HepG2 (cell line): Measurements from ENCODE around the gene EGR1. TPM values are rescaled to one million over a fixed set of nuclear protein-coding genes. Genes with fewer than 3 reads are reported as not detected.

Source experiments
- ATF7 ChIP-seq, 2 experiments: fragments of 450-650 bp in 1 of 2; sonication (generic) in 1 of 2; formaldehyde crosslinking in 1 of 2; IDR thresholded peaks; 2 replicates each; pipeline versions ENCODE4 v1.4.0 to v1.6.1; 2016 to 2020; ENCODE audit warnings: antibody characterized with exemption in 1 of 2, mild to moderate bottlenecking in 1 of 2, missing genetic modification reagents in 1 of 2
- DPF2 ChIP-seq: sonication (generic); formaldehyde crosslinking; IDR thresholded peaks from 2 replicates; pipeline ENCODE4 v1.4.0; 2020; ENCODE audit warnings: mild to moderate bottlenecking, low read depth, missing genetic modification reagents, borderline replicate concordance
- HIVEP1 ChIP-seq: sonication (generic); formaldehyde crosslinking; IDR thresholded peaks from 2 replicates; pipeline ENCODE4 v1.4.0; 2020; ENCODE audit warnings: mild to moderate bottlenecking, missing genetic modification reagents
- NR1H2 ChIP-seq: sonication (generic); formaldehyde crosslinking; IDR thresholded peaks from 2 replicates; pipeline ENCODE4 v1.8.1; 2022; ENCODE audit warnings: low read depth, missing genetic modification reagents, borderline replicate concordance
- PATZ1 ChIP-seq: sonication (generic); formaldehyde crosslinking; IDR thresholded peaks from 2 replicates; pipeline ENCODE4 v1.4.0; 2020; ENCODE audit warnings: missing genetic modification reagents
- POLR2A ChIP-seq, 2 experiments: IDR thresholded peaks; 2 replicates each; pipeline ENCODE4 v1.6.1; 2011; ENCODE audit warnings: low read depth in 2 of 2, low read length in 2 of 2, mild to moderate bottlenecking in 1 of 2, moderate library complexity in 1 of 2; ENCODE audit not compliant: insufficient read depth in 1 of 2
- SETDB1 ChIP-seq: sonication (generic); formaldehyde crosslinking; IDR thresholded peaks from 2 replicates; pipeline ENCODE4 v1.5.1; 2020; ENCODE audit warnings: missing genetic modification reagents, mild to moderate bottlenecking, borderline replicate concordance
- SMYD3 ChIP-seq: sonication (generic); formaldehyde crosslinking; IDR thresholded peaks from 2 replicates; pipeline ENCODE4 v1.8.1; 2023; ENCODE audit warnings: mild to moderate bottlenecking, missing genetic modification reagents
- YY1 ChIP-seq: IDR thresholded peaks from 2 replicates; pipeline ENCODE4 v1.6.1; 2011; ENCODE audit warnings: low read length, low read depth, moderate library complexity, mild to moderate bottlenecking; ENCODE audit not compliant: insufficient read depth, insufficient replicate concordance
- ZBTB4 ChIP-seq: sonication (generic); formaldehyde crosslinking; IDR thresholded peaks from 2 replicates; pipeline ENCODE4 v1.4.0; 2020; ENCODE audit warnings: missing genetic modification reagents, mild to moderate bottlenecking, borderline replicate concordance
- ZFX ChIP-seq: sonication (generic); formaldehyde crosslinking; IDR thresholded peaks from 2 replicates; pipeline ENCODE4 v1.4.0; 2020; ENCODE audit warnings: mild to moderate bottlenecking, low read depth, missing genetic modification reagents, moderate library complexity
- ZNF33A ChIP-seq: sonication (generic); formaldehyde crosslinking; IDR thresholded peaks from 2 replicates; pipeline ENCODE4 v1.5.1; 2020; ENCODE audit warnings: missing genetic modification reagents, mild to moderate bottlenecking, moderate library complexity, borderline replicate concordance
- ZNF451 ChIP-seq: sonication (generic); formaldehyde crosslinking; IDR thresholded peaks from 2 replicates; pipeline ENCODE4 v1.5.0; 2020; ENCODE audit warnings: mild to moderate bottlenecking, missing genetic modification reagents
- ZNF577 ChIP-seq: sonication (generic); formaldehyde crosslinking; IDR thresholded peaks from 2 replicates; pipeline ENCODE4 v1.4.0; 2020; ENCODE audit warnings: mild to moderate bottlenecking, low read depth, missing genetic modification reagents, borderline replicate concordance
- ZNF598 ChIP-seq: sonication (generic); formaldehyde crosslinking; IDR thresholded peaks from 2 replicates; pipeline ENCODE4 v1.5.1; 2020; ENCODE audit warnings: mild to moderate bottlenecking, missing genetic modification reagents, borderline replicate concordance
- ZNF792 ChIP-seq: IDR thresholded peaks from 2 replicates; pipeline ENCODE4 v1.6.1; 2016
- polyA plus RNA-seq, 8 experiments: library from polyadenylated mRNA; depleted of rRNA in 3 of 8; stranded (reverse) in 7 of 8; unstranded in 1 of 8; fragments of >200 nt; fragmentation: Illumina TruSeq in 4 of 8; extraction: Trizol in 4 of 8; gene quantifications; 2 replicates each; pipeline versions ENCODE4 v1.2.1 to v1.2.3, GENCODE V29; 2011 to 2016; ENCODE audit warnings: low read depth in 4 of 8, missing spikeins in 1 of 8, mixed read lengths in 1 of 8; ENCODE audit not compliant: insufficient read depth in 1 of 8
- total RNA-seq, 5 experiments: library from RNA; depleted of rRNA; stranded (reverse); fragments of >200 nt; fragmentation: Illumina TruSeq; extraction: Trizol; gene quantifications; 2 replicates each; pipeline ENCODE4 v1.2.3, GENCODE V29; 2016; ENCODE audit warnings: low read depth in 1 of 5
- TF ChIP-seq, protein P1 (sequence below): sonication (generic); formaldehyde crosslinking; IDR thresholded peaks from 2 replicates; pipeline ENCODE4 v1.4.0; 2020; ENCODE audit warnings: missing genetic modification reagents, low read depth, mild to moderate bottlenecking, borderline replicate concordance
- TF ChIP-seq, protein P2 (sequence below): sonication (generic); formaldehyde crosslinking; IDR thresholded peaks from 2 replicates; pipeline ENCODE4 v1.5.0; 2020; ENCODE audit warnings: missing genetic modification reagents

EGR1 gene
- total and polyA plus RNA-seq, 2 of the 13 experiments (the other 11 are each of a cell fraction or from before 2014, with no cell fraction given) = 4.1 to 4.5 TPM

GRCh38 chr5:138491669-138492559, 26.6 kb downstream of the EGR1 start (continued):
- TF ChIP-seq ZBTB4 (CRISPR knock-in tag) (no peak), ZNF451 (CRISPR knock-in tag) (0 out of 2 replicates have a peak, but pooled peaks have one; percentile 31), NR1H2 (no peak), YY1 (peak; percentile 59), SMYD3 (CRISPR knock-in tag) (0 out of 2 replicates have a peak, but pooled peaks have one; percentile 30), ZNF598 (CRISPR knock-in tag) (0 out of 2 replicates have a peak, but pooled peaks have one; percentile 28), ZNF577 (no peak), PATZ1 (CRISPR knock-in tag) (peak; percentile 63; the same call in 1 of the 2 replicates), DPF2 (no peak), POLR2A (IDR thresholded peaks at IDR 0.05; ENCODE audit: insufficient read depth in 1 of 2, low read depth in 2 of 2, low read length in 2 of 2) (peak in 1 of 2 experiments; percentile 72; a peak in 3 of 4 replicates), ZNF792 (no peak), ATF7 (IDR thresholded peaks at IDR 0.05) (no peak), ATF7 (CRISPR knock-in tag; IDR thresholded peaks at IDR 0.05) (no peak), SETDB1 (CRISPR knock-in tag) (no peak), ZNF33A (CRISPR knock-in tag) (no peak), ZFX (CRISPR knock-in tag) (peak; percentile 69), HIVEP1 (CRISPR knock-in tag) (peak; percentile 7; the same call in 1 of the 2 replicates)
- TF ChIP-seq, protein P1, sequence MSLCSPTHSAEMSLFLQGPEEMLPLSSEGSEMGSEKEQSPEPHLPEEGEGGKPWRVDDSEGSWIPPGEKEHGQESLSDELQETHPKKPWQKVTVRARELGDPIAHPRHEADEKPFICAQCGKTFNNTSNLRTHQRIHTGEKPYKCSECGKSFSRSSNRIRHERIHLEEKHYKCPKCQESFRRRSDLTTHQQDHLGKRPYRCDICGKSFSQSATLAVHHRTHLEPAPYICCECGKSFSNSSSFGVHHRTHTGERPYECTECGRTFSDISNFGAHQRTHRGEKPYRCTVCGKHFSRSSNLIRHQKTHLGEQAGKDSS (CRISPR knock-in tag) = no peak
- TF ChIP-seq, protein P2, sequence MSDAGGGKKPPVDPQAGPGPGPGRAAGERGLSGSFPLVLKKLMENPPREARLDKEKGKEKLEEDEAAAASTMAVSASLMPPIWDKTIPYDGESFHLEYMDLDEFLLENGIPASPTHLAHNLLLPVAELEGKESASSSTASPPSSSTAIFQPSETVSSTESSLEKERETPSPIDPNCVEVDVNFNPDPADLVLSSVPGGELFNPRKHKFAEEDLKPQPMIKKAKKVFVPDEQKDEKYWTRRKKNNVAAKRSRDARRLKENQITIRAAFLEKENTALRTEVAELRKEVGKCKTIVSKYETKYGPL (CRISPR knock-in tag) = no peak; the same call in 1 of the 2 replicates
